Endothelial cell (in vitro differentiated cells): ENCODE data around the gene MARCHF6. TPM values are rescaled to one million over a fixed set of nuclear protein-coding genes. Genes with fewer than 3 reads are reported as not detected.

Experiments used
- DNase-seq: peaks from one replicate; pipeline ENCODE4 v3.0.0; 2021; ENCODE audit warnings: low spot score
- H3K27ac Mint-ChIP-seq: one replicate; pipeline ENCODE4 v1.8.0; 2021; ENCODE audit warnings: mixed read lengths, inconsistent platforms; ENCODE audit not compliant: unreplicated experiment
- H3K27me3 Mint-ChIP-seq: one replicate; pipeline ENCODE4 v1.8.0; 2021; ENCODE audit warnings: mild to moderate bottlenecking, moderate library complexity, mixed read lengths, inconsistent platforms; ENCODE audit not compliant: unreplicated experiment
- H3K36me3 Mint-ChIP-seq: one replicate; pipeline ENCODE4 v1.8.0; 2021; ENCODE audit warnings: mild to moderate bottlenecking, low read depth, mixed read lengths, inconsistent platforms; ENCODE audit not compliant: unreplicated experiment
- H3K4me1 Mint-ChIP-seq: one replicate; pipeline ENCODE4 v1.8.0; 2021; ENCODE audit warnings: mild to moderate bottlenecking, mixed read lengths, inconsistent platforms; ENCODE audit not compliant: unreplicated experiment
- H3K4me3 Mint-ChIP-seq: one replicate; pipeline ENCODE4 v1.8.0; 2021; ENCODE audit warnings: mild to moderate bottlenecking, mixed read lengths, inconsistent platforms; ENCODE audit not compliant: unreplicated experiment
- H3K9me3 Mint-ChIP-seq: one replicate; pipeline ENCODE4 v1.8.0; 2021; ENCODE audit warnings: mixed read lengths, inconsistent platforms; ENCODE audit not compliant: unreplicated experiment
- total RNA-seq: library from RNA; stranded (reverse); fragmentation: NEBNext Ultra II Directional; extraction: Animal tissue kit (Norgen Biotek cat#: 25700); gene quantifications from one replicate; pipeline ENCODE4 v1.2.1, GENCODE V29; 2021; ENCODE audit not compliant: unreplicated experiment
- TF ChIP-seq, protein P1 (sequence below): fragments of 200-600 bp; sonication (generic); IDR thresholded peaks from one replicate; pipeline ENCODE4 v1.5.0; 2021; ENCODE audit warnings: antibody characterized with exemption; ENCODE audit not compliant: unreplicated experiment

MARCHF6 gene
- total RNA-seq, 1 donor from 2014 or later, result 162 TPM

DNA sequence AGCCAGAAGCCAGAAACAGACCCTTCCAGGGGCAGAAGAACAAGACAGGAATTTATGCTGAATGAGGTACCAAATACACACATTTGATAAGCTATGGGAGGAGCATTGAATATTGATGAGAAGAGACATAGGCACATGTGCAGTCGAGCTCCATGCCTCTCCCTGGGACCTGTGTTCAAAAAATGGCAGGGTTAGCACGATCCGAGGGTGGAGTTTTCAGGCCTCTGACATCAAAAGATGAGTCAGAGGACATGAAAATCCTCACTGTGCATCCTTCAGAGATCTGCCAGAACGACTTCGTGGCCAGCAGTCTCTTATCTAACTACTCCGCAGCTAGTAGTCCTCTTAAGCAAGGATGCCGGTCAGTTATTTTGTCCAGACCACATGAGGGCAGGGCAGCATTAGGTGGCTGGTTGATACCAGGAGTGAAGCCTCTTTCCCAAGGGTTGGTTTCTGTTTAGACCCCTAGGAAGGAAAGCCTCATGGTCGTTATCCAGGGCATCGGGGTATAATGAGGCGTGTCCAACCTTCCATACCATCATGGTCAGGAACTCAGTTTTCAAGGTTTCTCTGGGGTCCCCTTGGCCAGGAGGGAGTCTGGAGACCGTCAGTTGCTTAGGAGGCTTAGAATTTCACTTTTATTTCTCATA lies 34.2 kb upstream of the MARCHF6 start:
- H3K4me1 Mint-ChIP-seq, result no peaks in the 10 kb centered on the region
- H3K36me3 Mint-ChIP-seq, result no peaks in the 10 kb centered on the region
- H3K9me3 Mint-ChIP-seq, result no peaks in the 10 kb centered on the region
- no peak for DNase-seq
- TF ChIP-seq, protein P1, sequence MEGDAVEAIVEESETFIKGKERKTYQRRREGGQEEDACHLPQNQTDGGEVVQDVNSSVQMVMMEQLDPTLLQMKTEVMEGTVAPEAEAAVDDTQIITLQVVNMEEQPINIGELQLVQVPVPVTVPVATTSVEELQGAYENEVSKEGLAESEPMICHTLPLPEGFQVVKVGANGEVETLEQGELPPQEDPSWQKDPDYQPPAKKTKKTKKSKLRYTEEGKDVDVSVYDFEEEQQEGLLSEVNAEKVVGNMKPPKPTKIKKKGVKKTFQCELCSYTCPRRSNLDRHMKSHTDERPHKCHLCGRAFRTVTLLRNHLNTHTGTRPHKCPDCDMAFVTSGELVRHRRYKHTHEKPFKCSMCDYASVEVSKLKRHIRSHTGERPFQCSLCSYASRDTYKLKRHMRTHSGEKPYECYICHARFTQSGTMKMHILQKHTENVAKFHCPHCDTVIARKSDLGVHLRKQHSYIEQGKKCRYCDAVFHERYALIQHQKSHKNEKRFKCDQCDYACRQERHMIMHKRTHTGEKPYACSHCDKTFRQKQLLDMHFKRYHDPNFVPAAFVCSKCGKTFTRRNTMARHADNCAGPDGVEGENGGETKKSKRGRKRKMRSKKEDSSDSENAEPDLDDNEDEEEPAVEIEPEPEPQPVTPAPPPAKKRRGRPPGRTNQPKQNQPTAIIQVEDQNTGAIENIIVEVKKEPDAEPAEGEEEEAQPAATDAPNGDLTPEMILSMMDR, result no peak
- H3K27ac Mint-ChIP-seq, result no peak overlapping the region
- H3K27me3 Mint-ChIP-seq, result no peaks in the 10 kb centered on the region
- H3K4me3 Mint-ChIP-seq, result no peak overlapping the region

DNA sequence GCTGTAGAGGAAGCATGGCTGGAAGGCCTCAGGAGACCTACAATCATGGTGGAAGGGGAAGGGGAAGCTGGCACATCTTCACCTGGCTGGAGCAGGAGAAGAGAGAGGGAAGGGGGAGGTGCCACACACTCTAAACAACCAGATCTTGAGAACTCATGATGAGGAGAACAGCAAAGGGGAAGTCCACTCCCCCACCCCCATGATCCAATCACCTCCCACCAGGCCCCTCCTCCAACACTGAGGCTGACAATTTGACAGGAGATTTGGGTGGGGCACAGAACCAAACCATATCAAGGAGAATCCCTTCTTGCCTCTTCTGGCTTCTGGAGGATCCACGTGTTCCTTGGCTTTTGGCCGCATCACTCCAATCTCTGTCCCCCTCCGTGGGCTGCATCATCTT lies 32.7 kb upstream of the MARCHF6 start:
- Mint-ChIP-seq H3K36me3 (no peaks in the 10 kb centered on the region), H3K27me3 (no peaks in the 10 kb centered on the region), H3K4me3 (no peak overlapping the region), H3K27ac (no peak overlapping the region), H3K9me3 (no peaks in the 10 kb centered on the region), H3K4me1 (no peaks in the 10 kb centered on the region)
- DNase-seq, result no peak
- TF ChIP-seq, protein P1, result no peak

DNA sequence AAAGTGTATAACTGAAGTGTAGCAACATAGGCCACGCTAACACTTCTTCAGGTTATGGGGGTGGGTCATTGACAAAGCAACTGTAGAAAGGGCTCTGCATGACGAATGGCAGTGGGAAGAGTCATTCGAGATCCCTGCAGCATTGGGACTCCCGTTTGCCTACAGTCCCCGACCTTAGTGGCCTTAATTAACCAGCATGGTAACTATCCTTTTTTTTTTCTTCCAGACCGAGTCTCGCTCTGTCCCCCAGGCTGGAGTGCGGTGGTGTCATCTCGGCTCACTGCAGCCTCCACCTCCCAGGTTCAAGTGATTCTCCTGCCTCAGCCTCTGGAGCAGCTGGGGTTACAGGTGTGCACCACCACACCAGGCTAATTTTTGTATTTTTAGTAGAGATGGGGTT lies 31.6 kb upstream of the MARCHF6 start:
- TF ChIP-seq, protein P1, result no peak
- Mint-ChIP-seq H3K36me3 (no peaks in the 10 kb centered on the region), H3K9me3 (no peaks in the 10 kb centered on the region), H3K4me1 (no peaks in the 10 kb centered on the region), H3K27me3 (no peaks in the 10 kb centered on the region), H3K27ac (no peak overlapping the region), H3K4me3 (no peak overlapping the region)
- DNase-seq, result no peak

DNA sequence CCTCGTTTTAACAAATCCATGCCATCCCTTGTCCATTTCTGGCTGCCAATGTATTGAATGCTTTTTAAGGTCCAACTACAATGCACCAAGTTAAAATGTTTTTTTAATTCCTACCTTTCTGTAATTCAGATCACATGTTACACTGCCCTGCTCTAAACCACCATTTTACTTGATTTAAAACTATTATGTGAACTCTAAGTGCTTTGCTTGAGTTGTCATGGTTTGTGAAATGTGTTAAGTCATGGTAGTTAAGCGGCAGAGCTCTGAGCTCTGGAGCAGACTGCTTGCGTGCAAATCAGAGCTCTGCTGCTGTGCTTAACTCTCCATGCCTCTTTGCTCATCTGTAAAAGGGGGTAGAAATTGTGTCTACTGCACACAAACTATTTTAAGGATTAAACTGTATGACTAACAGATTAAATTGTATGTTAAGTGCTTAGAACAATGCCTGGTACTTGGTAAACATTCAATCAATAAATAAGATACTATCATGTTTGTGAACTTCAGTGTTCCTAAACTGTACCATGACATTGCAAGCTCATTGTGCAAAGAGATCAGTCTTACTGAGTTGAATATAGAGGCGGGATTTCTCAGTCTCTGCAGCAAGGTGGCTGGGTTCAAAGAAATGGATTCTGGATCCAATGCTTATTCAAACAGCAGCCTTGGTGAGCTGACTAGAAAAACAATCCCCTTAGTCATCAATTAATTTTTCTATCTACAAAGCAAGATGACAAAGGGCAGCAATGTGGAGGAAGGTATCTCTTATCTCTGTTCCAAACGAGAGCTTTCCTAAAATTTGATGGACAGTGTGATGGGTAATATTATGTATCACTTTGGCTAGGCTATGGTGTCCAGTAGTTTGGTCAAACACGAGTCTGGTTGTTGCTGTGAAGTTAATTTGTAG lies 29.7 kb upstream of the MARCHF6 start:
- no peaks in the 10 kb centered on the region for H3K4me1 Mint-ChIP-seq
- H3K27ac Mint-ChIP-seq, result no peak overlapping the region
- H3K9me3 Mint-ChIP-seq, result no peaks in the 10 kb centered on the region
- H3K4me3 Mint-ChIP-seq, result no peak overlapping the region
- TF ChIP-seq, protein P1, result no peak
- H3K36me3 Mint-ChIP-seq, result no peaks in the 10 kb centered on the region
- no peak for DNase-seq
- H3K27me3 Mint-ChIP-seq, result no peaks in the 10 kb centered on the region
